Measurements from ENCODE around the gene PNMA6F. TPM values are rescaled to one million over a fixed set of nuclear protein-coding genes. Genes with fewer than 3 reads are reported as not detected.
"Not testable (repeated sequence)": the region's sequence is repeated elsewhere in the genome, so short reads cannot be mapped to it uniquely, and the experiment has no call there.

Gene PNMA6F
- total and polyA plus RNA-seq, 8 donors: not detected

DNA sequence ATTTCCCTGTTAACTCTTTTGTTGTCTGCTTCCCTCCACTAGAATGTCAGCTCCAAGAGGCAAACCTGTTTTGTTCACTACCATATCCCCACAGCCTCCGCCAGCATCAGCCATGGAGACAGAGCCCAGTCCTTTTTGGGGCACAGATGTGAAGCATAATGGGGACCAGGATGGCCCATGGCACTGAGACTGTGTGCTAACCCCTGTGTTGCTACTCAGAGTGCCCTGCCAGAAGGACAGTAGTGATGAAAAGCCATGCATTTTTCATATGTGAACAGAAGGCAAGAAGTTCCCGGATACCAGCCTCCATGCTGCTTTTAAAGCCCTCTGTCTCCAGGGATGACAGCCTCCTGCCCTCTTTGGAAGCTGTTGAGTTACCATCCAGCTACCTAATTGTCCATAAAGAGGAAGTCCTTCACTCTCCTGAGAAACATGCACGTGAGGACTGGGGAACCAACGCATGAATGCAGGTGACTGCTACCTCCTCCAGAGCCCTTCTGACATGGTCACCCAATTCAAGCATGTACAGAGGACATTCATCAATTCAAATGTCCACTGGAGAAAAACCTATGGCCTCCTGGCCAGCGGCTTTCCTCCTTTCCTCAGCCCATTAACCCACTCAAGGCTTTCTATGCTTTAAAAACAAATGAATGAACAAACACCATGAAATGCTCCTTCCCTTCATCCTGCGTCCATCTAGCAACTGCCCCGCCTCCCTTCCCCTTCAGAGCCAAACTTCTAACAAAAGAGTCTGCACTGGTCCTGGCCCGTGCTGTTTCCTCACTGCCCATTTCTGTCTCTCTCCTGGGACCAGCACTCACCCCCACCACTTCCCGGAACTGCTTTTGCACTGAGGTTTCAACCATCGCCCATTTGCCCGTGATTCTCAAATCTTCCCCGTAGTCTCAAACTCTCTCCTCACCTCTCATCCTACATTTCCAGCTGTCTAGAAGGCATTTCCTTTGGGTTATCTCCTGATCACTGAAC lies 18.0 kb downstream of the PNMA6F start:
- DNase-seq (no peak), ATAC-seq (no peak)
- Histone ChIP-seq H3K36me3 (no peaks in the 10 kb centered on the region), H3K27me3 (no peaks in the 10 kb centered on the region), H3K27ac (no peak overlapping the region), H3K9me3 (no peaks in the 10 kb centered on the region), H3K4me3 (no peak overlapping the region), H3K4me1 (no peaks in the 10 kb centered on the region)
- TF ChIP-seq, protein P1, sequence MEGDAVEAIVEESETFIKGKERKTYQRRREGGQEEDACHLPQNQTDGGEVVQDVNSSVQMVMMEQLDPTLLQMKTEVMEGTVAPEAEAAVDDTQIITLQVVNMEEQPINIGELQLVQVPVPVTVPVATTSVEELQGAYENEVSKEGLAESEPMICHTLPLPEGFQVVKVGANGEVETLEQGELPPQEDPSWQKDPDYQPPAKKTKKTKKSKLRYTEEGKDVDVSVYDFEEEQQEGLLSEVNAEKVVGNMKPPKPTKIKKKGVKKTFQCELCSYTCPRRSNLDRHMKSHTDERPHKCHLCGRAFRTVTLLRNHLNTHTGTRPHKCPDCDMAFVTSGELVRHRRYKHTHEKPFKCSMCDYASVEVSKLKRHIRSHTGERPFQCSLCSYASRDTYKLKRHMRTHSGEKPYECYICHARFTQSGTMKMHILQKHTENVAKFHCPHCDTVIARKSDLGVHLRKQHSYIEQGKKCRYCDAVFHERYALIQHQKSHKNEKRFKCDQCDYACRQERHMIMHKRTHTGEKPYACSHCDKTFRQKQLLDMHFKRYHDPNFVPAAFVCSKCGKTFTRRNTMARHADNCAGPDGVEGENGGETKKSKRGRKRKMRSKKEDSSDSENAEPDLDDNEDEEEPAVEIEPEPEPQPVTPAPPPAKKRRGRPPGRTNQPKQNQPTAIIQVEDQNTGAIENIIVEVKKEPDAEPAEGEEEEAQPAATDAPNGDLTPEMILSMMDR (IDR thresholded peaks at IDR 0.05): no peak
- intact Hi-C loops (cut with DNase I): no loop called here

DNA sequence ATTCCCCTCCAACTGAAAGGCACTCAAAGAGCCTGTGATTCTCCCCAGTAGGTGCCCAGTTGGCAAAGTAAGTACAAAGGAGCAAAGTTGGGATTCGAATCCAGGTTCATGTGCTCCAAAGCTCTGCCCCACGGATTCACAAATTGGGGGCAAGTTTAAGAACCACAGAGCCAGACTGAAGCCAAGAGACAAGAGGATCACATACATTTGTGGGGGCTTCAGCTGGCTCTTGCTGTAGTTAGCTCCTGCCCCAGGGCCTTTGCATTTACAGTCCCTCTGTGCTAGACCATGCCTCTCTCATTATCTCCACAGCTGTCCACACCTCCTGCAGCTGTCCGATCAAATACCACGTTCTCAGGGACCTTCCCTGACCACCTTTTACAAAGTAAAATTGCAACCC lies 18.8 kb downstream of the PNMA6F start:
- DNase-seq (no peak), ATAC-seq (no peak)
- intact Hi-C loops (cut with DNase I): no loop called here
- Histone ChIP-seq H3K4me3 (no peak overlapping the region), H3K27me3 (no peaks in the 10 kb centered on the region), H3K4me1 (no peaks in the 10 kb centered on the region), H3K36me3 (no peaks in the 10 kb centered on the region), H3K9me3 (no peaks in the 10 kb centered on the region), H3K27ac (no peak overlapping the region)
- TF ChIP-seq, protein P1 (IDR thresholded peaks at IDR 0.05): no peak

DNA sequence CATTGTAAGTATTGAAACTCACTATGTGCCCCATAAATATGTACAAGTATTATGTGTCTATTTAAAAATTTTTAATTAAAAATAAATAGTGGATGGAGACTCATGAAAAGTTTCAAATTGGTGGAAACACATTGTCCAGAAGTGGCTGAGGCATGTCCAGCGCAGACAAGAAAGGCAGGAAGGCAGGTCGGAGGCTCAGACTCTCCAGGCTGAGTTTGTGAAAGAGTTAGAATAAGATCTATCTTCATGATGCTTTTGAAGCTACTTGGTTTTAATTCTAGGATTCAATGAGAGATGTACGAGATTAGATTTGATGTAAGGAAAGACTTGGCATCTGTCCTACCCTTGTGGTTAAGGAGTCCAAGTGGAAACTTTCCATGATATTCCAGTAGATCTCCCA lies 19.8 kb downstream of the PNMA6F start:
- DNase-seq (no peak), ATAC-seq (no peak)
- H3K27me3 ChIP-seq: no peaks in the 10 kb centered on the region
- no peak overlapping the region for H3K4me3 ChIP-seq
- TF ChIP-seq, protein P1 (IDR thresholded peaks at IDR 0.05): no peak
- H3K9me3 ChIP-seq: no peaks in the 10 kb centered on the region
- no peaks in the 10 kb centered on the region for H3K36me3 ChIP-seq
- no peaks in the 10 kb centered on the region for H3K4me1 ChIP-seq
- H3K27ac ChIP-seq: no peak overlapping the region
- intact Hi-C loops (cut with DNase I): no loop called here

DNA sequence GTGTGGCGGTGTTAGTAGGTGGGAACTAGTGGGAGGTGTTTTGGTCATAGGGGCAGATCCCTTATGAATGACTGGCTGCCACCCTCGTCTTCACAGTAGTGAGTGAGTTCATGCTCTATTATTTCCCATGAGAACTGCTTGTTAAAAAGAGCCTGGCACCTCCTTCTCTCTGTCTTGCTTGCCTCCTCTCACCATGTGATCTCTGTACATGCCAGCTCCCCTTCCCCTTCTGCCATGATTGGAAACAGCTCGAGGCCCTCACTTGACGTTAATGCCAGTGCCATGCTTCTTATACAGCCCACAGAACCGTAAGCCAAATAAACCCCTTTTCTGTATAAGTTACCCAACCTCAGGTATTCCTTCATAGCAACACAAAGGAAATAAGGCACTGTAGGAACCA lies 21.7 kb downstream of the PNMA6F start:
- TF ChIP-seq, protein P1 (IDR thresholded peaks at IDR 0.05): no peak
- intact Hi-C loops (cut with DNase I): no loop called here
- DNase-seq (no peak), ATAC-seq (no peak)
- Histone ChIP-seq H3K9me3 (no peaks in the 10 kb centered on the region), H3K27ac (no peak overlapping the region), H3K4me3 (no peak overlapping the region), H3K4me1 (no peaks in the 10 kb centered on the region), H3K27me3 (no peaks in the 10 kb centered on the region), H3K36me3 (no peaks in the 10 kb centered on the region)

DNA sequence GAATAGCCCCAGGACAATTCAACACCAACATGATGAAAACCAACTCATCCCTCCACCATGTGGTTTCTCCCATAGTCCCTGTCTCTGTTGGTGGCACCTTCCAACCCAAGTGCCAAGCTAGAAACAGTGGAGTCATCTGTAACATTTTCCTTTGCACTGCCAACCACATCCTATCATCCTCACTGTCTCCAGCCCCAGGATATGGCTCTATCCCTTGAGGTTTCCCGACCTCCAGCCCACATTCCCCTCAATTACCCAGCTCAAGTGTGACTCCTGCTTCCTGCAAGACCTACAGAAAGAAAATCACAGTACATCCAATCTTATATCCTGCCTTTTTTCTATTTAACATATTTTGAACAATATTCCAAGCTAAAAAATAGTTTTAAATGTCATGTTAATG lies 24.2 kb downstream of the PNMA6F start:
- TF ChIP-seq, protein P1 (IDR thresholded peaks at IDR 0.05): no peak
- H3K27me3 ChIP-seq: no peaks in the 10 kb centered on the region
- intact Hi-C loops (cut with DNase I): no loop called here
- no peaks in the 10 kb centered on the region for H3K9me3 ChIP-seq
- ATAC-seq (no peak), DNase-seq (no peak)
- H3K4me1 ChIP-seq: no peaks in the 10 kb centered on the region
- no peak overlapping the region for H3K27ac ChIP-seq
- H3K36me3 ChIP-seq: no peaks in the 10 kb centered on the region
- H3K4me3 ChIP-seq: no peak overlapping the region

DNA sequence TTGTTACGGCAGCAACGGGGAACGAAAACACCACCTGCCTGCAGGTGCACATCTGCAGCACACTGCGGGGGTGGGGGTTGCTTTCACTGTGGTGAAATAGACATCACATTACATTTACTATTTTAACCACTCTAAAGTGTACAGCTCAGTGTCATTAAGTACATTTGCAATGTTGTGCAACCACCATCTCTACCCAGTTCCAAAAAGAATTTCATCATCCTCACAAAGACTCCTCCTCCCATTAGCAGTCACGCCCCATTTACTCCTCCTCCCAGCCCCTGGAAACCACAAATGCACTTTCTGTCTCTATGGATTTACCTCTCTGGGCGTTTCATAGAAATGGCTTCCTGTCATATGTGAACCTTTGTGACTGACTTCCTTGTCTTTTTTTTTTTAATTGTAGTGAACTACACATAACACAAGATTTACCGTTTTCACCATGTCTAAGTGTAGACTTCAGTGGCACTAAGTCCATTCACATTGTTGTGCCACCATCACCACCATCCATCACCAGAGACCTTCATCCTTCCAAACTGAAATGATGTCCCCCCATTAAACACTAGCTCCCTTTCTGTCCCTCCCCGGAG lies 28.0 kb downstream of the PNMA6F start:
- H3K4me3 ChIP-seq; H3K4me1 ChIP-seq; H3K36me3 ChIP-seq; H3K9me3 ChIP-seq; intact Hi-C loops (cut with DNase I); H3K27ac ChIP-seq; H3K27me3 ChIP-seq; DNase-seq: not testable (repeated sequence)
- ATAC-seq: peak; percentile 84

DNA sequence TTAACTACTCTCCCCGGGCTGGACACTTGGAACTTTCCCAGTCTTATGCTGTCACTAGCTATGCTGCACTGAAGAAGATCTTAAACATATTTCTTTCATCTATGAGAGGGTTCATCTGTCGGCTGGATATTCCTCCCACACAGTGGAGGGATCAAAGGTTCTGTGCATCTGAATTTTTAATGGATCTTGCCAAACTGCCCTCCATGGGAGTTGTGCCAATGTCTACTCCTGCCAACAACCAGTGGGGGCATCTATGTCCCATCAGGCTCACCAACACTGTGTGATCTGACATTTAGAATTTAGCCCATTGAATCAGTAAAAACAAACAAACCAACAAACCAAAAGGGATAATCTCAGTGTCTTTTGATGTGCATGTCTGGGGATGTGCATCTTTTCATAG lies 32.8 kb downstream of the PNMA6F start:
- ATAC-seq; H3K4me3 ChIP-seq; H3K27me3 ChIP-seq; H3K9me3 ChIP-seq; DNase-seq; H3K4me1 ChIP-seq; H3K27ac ChIP-seq; H3K36me3 ChIP-seq; intact Hi-C loops (cut with DNase I): not testable (repeated sequence)

DNA sequence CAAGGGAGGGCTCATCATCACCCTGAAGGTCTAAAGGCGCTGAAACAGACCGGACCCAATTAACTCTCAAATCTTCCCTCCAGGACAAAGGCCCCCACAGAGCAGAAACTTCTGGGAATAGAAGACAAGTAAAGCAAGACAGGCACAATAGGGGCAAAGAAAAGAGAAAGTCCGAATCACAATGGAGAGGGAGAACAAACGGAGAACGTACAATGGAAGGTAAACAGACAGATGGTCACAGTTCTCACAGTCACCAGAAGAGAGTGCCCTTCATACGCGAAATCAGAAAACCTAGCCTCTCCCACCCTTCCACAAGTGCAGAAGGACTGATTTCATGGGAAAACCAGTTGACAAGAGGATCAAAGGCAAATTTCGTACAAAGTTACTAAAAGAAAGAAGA lies 35.9 kb downstream of the PNMA6F start:
- H3K27ac ChIP-seq: not testable (repeated sequence)

More for the DNA sequence above, 35.9 kb downstream of the PNMA6F start:
- H3K4me1 ChIP-seq; intact Hi-C loops (cut with DNase I); ATAC-seq; H3K4me3 ChIP-seq; H3K27me3 ChIP-seq; H3K9me3 ChIP-seq; H3K36me3 ChIP-seq; DNase-seq: not testable (repeated sequence)

Data from left lung (tissue), 10 donors.